ENCODE data around the gene HELZ.
"Not testable (repeated sequence)": the region's sequence is repeated elsewhere in the genome, so short reads cannot be mapped to it uniquely, and the experiment has no call there.

The HELZ gene

DNA sequence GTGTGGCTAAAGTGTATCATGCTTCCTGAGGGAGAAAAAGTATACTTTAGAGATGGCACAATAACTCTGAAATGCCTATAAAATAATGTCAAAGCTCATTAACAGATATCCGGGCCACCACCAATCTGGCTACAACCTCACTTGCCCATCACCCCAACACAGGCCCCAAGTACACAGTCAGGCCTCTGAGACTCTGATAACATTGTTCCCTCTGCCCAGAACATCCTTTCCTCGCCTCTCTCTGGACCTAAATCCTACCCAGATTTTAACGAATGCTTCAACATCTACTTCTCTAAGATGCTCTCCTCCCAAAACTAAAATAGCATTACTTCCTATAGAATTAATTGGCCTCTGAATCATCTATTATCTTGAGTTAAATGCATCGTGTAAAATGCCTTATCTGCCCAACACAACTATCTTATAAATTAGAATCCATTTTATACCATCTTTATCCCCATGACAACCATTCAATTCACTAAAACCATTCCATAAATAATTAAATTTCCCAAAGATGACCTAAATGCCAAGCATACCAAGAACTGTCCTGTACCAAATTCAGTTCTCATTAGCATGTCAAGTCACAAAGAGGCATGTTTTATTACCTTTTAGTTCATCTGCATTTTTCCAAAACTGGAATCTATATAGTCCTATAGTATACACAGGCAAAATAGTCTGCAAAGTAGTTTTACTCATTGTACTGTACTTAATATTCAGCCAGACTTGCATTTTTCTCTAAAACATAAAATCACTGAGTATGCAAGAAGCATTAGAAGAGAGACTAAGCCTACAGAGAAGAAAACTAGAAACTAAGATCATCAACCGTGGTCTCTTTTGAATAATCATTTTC, 15.7 kb downstream of the HELZ start:
- no peak for DNase-seq (ENCODE audit: low read depth in 2 of 2)

DNA sequence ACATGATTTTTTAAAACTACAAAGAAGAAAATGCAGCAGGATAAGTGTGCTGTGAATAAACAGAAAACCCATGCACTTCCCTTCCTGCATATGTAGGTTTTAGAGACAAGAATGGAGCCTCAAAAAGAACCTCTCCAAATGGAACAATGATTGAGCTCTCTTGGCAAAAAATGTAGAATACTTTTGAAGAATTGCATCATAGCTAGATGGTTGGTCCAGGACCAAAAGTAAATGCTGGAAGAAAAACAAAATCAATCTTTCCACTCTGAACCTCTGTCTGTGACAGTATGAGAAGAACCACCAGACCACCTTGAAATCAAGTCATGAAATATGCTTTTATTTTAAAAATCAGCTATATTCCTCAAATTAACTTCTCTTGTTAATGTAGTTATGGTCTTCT, 17.5 kb downstream of the HELZ start:
- DNase-seq (ENCODE audit: low read depth in 2 of 2): no peak

DNA sequence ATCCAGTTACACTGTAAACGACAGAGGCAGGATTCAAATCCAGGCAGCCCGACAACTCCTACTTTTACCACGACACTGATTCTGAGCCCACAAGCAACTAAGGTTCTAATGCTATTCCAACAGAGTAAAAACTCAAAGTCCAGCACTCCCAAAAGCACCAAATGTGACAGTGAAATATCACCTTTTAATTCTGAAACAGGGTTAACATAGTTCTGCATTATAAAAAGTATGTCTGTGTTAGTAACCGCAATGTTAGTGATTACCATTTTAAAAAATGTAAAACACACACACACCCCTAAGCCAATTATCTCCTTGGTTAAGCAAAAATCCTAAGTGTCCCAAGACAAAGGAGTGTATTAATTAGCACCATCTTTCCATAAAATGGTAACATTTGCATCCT, 19.7 kb downstream of the HELZ start:
- DNase-seq (ENCODE audit: low read depth in 2 of 2): no peak

DNA sequence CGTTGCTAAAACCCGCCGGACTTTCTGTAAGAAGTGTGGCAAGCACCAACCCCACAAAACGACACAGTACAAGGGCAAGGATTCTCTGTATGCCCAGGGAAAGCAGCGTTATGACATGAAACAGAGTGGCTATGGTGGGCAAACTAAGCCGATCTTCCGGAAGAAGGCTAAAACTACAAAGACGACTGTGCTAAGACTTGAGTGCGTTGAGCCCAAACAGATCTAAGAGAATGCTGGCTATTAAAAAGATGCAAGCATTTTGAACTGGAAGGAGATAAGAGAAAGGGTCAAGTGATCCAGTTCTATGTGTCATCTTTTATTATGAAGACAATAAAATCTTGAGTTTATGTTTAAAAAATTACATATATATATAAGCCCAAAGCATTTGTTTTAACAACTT, 20.3 kb downstream of the HELZ start:
- DNase-seq (ENCODE audit: low read depth in 2 of 2): no peak

DNA sequence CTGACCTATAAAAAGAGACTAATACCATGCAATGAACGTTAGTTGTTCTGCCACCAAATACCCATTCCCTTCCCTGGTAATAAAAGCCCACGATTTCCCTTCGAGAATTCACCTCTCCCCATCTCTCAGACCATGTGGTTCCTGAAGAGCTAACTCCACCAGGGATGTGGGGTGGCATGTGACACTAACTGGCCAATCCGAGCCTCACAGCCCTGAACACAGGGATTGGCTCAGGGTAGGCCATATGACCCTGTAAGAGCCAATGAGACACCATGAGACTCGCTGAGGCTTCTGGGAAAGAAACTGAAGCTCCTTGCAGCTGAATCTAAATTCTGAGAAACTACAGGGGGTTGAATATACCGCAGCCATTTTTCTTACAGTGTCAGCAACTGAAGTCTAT, 21.1 kb downstream of the HELZ start:
- DNase-seq (ENCODE audit: low read depth in 2 of 2): peak in 1 of 2 donors; percentile 7

DNA sequence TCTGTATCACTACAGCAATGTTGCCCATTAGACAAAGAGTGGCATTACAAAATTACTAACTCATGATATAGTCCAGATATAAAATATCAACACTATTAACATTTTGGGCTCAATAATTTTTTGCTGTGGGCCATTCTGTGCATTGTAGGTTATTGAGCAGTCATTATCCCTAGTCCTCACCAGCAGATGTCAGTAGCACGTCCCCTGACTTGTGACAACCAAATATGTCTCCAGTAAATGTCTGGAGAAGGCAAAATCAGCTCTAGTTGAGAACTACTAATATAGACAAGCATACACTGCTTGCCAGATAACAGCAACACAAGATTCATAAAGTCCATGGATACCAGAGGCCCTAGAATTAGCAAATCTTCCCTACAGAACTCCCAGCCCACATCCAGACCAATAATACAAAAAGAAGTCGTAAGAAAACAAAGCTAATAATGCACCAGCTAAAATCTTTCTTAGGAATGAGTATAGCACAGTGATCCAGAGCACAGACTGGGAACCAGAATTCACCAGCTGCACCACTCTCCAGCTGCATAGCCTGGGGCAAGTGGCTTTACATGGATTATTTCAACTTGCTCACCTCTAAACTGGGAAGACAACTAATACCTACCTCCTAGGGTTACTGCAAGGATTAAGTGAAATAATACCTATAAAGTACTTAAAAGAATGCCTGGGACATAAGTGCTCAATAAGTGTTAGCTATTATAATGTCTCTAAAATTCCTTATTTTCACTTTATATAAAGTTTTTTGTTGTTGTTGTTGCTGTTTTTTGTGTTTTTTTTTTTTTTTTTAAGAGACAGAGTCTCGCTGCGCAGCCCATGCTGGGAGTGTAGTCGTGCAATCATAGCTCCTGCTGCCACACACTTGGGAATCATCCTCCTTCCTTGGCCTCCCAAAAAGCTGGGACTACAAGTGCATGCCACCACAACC, 23.7 kb downstream of the HELZ start:
- no peak for DNase-seq (ENCODE audit: low read depth in 2 of 2)

DNA sequence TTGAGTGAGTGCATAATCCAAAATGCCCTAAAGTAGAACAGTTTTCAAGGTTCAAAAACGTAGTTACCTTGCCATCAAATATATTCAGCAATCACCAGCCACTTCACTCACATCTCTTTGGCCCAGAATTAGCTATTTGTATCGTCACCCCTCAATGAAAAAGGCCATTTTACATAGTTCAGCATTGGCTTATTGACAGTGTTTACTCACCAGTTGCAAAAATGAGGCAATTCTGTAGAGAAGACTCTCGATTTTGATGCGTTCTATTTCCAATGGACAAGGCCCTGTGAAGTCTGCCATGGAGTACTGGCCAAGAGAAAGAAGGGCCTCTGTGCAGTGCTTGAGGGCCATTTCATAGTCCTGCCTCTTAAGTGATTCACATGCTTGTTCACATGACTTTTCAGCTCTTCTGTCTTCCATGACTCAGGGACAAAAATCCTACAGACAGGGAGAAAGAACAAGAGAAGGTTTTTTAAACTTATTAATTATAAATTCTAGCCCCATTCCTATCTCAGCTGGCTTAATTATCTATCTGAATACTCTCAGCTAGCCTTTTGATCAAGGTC, 26.5 kb downstream of the HELZ start:
- DNase-seq (ENCODE audit: low read depth in 2 of 2): no peak

DNA sequence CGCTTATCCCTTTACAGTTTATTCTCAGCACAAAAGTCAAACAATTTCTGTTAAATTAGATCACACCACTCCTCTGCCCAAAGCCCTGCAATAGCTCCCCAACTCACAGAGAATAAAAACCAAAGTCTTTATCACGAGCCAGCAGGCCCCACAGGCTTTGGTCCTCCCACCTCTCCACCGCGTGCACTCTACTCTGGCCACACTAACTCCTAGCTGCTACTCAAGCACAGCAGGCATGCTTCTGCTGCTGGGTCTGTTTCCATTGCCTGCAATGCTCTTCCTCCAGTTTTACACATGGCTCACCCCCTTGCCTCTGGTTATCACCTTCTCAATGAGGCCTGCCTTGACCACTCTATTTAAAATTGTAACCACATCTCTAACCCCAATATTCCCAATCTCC, 27.6 kb downstream of the HELZ start:
- DNase-seq (ENCODE audit: low read depth in 2 of 2): no peak

DNA sequence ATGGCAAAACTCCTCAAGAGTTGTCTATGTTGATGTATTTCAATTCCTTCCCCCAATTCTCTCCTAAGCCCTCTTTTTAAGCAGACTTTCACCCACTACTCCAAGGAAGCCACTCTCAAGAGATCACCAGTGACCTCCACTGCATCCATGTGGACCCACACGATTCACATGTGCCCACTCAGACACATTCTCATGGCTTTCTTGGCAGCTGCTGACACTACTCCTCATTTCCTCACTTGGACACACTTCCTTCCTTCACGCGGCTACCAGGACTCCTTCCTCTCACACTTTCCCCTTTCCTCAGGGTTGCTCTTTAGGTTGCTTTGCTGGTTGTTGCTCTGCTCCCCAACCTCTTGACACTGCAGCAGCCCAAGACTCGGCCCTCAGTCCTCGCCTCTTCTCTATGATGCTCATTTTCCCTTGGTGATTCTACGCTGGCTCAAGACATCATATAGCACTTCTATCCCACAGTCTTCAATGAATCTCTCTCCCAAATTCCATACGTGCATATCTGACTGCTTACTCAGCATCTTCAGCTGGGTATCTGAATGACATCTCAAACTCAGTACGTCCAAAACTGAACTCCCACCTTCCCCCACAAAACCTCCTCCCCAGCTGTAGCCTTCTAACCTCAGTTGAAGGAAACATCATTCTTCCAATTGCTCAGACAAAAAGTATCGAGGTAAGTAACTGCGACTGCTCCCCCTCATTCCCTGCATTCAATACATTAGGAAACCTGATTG, 28.2 kb downstream of the HELZ start:
- DNase-seq (ENCODE audit: low read depth in 2 of 2): no peak

DNA sequence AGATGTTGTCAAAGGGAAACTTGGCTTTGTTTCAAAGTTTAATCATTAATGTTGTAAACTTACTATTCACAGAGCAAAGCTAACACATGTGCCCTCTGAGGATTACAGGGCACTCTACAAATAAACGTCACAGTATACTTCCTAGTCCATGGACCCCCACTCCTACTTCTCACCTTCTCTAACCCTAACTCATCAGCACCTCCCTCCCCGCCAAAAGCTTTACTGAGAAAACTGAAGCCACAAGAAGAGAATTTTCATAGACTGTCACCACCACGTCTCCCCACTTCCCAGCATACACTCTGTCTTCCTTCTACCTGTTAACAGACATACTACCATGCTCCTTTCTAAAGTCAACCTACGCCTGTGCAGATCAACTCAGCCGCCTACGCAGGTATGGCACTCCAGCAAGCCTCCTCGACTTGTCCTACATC, 29.0 kb downstream of the HELZ start:
- DNase-seq (ENCODE audit: low read depth in 2 of 2): no peak

DNA sequence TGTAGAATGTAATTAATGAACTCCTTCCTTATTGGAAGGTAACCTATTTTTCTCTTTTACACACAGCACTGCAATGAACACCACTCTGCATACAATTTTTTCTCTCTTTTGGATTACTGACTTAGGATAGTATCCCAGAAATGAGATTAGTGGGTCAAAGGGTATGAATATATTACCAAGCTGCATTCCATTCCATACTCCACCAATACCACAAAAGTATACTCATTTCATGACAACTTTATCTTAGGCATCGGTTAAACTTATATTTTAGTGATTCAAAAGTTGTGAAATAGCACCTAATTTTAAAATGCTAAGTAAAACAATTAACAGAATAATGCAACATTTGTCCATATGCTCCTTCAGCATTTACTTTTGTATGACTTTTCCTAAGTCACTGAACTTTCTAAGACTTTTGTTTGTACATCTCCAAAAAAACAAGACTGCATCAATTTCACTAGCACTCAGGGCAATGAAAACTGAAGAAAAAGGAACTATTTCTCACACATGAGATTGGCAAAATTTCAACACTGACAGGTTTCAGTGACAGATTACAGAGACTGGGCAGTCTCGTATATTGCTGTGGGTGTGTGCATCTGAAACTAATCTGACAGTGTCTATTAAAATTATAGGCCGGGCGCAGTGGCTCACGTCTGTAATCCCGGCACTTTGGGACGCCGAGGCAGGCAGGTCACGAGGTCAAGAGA, 32.1 kb downstream of the HELZ start:
- DNase-seq (ENCODE audit: low read depth in 2 of 2): no peak

DNA sequence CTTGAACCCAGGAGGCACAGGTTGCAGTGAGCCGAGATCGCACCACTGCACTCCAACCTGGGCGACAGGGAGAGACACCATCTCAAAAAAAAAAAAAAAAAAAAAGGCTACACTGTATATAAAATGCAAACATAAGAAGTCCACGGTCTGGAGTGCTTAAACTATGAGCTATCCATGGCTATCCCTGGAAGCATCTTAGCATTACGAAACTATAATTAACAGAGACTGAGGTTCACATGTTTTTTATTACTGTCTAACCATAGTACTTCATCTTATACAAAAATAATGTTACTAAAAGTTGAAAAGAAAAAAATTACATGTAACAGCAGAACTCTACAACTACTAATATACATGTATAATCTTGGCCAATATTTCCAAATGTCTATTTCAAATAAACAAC, 32.8 kb downstream of the HELZ start:
- DNase-seq (ENCODE audit: low read depth in 2 of 2): no peak

DNA sequence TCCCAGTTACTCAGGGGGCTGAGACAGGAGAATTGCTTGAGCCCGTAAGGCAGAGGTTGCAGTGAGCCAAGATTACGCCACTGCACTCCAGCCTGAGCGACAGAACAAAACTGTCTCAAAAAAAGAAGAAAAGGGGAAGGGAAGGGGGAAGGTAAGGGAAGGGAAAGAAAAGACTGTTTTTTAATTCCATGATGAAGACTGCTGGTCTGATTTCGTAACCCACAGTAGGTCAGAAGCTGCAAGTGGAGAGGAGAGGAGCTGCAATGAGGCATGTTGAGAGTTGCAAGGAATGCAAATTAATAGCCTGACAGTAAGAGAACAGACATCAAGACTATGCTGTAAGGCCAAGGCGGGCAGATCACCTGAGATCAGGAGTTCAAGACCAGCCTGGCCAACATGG, 33.3 kb downstream of the HELZ start:
- no peak for DNase-seq (ENCODE audit: low read depth in 2 of 2)

DNA sequence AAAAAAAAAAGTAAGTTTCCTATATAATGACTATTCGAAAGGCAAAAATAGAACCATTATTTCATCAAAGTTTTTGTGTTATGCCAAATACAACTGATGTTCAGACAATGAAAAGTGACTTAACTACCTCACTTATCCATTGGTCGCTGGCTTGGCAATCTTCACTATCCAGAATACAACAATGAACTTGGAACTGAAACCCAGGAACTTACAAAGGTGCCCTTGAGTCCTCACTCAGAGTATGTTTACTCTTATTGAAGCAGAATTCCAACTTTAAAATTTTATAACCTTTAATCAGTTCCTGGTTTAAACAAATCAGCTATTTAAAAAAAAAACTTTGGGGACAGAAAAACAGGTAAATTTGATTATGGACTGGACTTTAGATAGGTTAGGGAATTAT, 34.1 kb downstream of the HELZ start:
- DNase-seq (ENCODE audit: low read depth in 2 of 2): no peak

DNA sequence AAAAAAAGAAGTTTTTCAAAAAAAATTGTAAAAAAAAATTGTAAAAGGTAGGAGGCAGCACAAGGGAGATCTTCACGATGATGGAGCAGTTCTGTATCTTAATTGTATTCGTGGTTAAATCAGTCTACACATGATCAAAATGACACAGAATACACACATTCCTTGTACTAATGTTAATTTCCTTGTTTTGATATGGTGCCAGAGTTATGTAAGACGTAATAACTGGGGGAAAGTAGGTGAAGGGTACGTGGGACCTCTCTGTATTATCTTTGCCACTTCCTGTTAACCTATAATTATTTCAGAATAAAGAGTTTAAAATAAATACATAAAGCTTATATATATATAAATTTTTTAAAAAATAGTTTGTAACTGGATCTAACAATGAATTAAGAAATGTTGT, 36.8 kb downstream of the HELZ start:
- no peak for DNase-seq (ENCODE audit: low read depth in 2 of 2)

DNA sequence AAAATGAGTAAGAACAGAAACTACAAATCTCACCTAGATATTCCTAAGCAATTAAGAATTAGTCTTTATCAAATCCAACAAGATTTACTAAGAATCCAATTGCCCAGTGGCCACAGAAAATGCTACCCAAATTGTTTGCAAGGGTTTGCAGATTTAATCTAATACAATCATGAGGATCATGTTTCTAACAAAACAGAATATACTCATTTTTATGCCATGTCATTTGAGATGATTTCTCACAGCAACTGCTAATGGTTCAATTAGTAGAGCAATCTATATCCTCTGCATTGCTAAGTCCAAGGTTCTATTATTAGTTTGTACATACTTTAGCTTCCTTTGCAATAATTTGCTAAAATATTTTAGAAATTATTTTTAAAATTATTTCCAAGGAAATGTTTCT, 41.2 kb downstream of the HELZ start:
- no peak for DNase-seq (ENCODE audit: low read depth in 2 of 2)

DNA sequence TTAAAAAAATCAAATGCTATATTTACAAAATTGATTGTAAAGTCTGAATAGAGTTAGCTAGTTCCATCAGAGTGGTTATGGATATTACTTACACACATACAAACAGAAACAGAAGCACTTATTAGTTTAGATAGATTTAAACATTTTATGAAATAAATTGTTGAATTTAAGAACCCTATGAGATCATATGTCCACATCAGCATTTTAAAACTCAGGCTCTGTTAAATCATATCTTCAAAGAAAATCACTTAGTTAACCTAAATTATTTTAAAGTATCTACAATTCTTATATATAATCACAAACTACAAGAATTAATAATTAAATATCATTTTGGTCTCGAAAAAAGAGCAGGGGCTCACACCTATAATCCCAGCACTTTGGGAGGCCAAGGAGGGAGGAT, 42.5 kb downstream of the HELZ start:
- no peak for DNase-seq (ENCODE audit: low read depth in 2 of 2)

DNA sequence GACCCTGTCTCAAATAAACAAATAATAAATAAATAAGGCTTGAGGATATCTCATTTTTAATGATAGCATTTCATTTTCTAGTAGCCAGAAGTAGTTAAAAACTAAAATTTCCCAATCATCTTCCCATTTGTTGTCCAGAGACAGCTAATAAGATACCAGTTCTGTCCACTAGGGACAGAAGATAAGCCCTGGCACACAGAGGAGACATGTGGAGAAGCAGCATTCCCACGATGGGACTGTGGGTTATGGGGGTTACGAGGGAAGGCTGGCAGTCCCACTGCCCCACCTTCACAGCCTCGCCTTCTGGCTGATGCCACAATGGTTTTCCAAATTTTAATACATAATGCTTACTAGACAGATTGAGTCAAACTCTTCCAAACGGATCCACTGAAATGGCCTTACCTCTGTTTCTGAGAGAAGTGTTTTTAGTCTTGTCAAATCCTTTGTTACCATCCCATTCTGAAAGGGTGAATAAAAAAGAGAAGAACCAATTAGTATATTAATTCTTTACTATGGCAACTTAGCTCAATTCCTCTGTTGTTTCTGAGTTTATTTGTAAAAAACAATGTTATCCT, 44.2 kb downstream of the HELZ start:
- no peak for DNase-seq (ENCODE audit: low read depth in 2 of 2)

DNA sequence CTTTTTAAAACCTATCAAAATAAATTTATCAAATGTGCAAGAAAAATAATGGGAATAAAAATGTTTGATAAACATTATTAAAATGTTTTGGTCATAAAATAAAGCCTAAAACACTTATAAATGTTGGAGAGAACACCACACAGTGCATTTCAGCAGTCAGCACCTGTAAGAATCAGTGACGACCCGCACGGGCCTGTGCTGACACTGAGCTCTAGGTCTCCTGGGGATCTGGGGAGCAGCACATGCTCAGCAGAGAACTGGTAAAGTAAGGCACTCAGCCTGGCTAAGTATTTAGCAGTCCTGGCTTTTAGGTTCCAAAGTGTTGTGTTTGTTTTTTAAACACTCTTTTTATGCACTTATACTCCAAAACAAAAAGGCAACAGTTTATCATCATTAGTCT, 46.9 kb downstream of the HELZ start:
- DNase-seq (ENCODE audit: low read depth in 2 of 2): no peak

DNA sequence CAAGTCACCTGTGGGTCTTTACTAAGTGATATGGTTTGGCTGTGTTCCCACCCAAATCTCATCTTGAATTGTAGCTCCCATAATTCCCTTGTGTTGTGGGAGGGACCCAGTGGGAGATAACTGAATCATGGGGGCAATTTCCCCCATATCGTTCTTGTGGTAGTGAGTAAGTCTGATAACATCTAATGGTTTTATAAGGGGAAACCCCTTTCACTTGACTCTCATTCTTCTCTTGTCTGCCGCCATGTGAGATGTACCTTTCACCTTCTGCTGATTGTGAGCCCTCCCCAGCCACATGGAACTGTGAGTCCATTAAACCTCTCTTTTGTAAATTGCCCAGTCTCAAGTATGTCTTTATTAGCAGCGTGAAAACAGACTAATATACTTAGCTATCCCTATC, 48.0 kb downstream of the HELZ start:
- DNase-seq (ENCODE audit: low read depth in 2 of 2): not testable (repeated sequence)

DNA sequence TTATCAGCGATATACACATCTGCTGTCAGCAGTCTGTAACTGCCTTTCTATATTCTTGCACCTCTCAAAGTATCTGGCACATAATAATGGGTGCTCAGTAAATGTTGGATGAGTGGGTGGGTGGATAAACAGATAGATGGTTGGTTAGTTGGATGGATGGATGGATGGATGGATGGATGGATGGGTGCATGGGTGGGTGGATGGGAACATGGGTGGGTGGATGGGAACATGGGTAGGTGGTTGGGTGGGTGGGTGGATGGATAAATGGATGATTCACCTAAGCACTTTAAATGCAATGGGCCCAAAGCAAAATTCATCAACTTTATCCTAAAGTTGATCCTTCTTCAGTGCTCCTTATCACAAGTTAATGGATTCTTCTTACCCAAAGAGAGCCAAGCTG, 48.6 kb downstream of the HELZ start:
- no peak for DNase-seq (ENCODE audit: low read depth in 2 of 2)
